ENCODE data around the gene CBX2. TPM values are rescaled to one million over a fixed set of nuclear protein-coding genes. Genes with fewer than 3 reads are reported as not detected.
A peak's percentile ranks its signal among the peaks of the same experiment; 100 is the strongest.

Gene CBX2
- total RNA-seq, 1 donor from 2014 or later = 2.9 TPM

- DNase-seq (no peak), ATAC-seq (peak; percentile 40)
- intact Hi-C loops (cut with micrococcal nuclease) = no loop called here
These were observed 54.5 kb downstream of the CBX2 start for GRCh38 chr17:79832218-79833109.

GRCh38 chr17:79833110-79833450, 55.1 kb downstream of the CBX2 start:
- no peak for ATAC-seq
- DNase-seq = no peak
- intact Hi-C loops (cut with micrococcal nuclease) = no loop called here

- DNase-seq (no peak), ATAC-seq (no peak)
- intact Hi-C loops (cut with micrococcal nuclease) = no loop called here
These were observed 56.0 kb downstream of the CBX2 start for GRCh38 chr17:79833744-79834564.

GRCh38 chr17:79834565-79835469, 56.9 kb downstream of the CBX2 start:
- intact Hi-C loops (cut with micrococcal nuclease) = no loop called here
- ATAC-seq (no peak), DNase-seq (no peak)

GRCh38 chr17:79835470-79835899, 57.5 kb downstream of the CBX2 start:
- ATAC-seq (no peak), DNase-seq (no peak)
- intact Hi-C loops (cut with micrococcal nuclease) = no loop called here

- ATAC-seq (no peak), DNase-seq (no peak)
- intact Hi-C loops (cut with micrococcal nuclease) = no loop called here
These were observed 58.1 kb downstream of the CBX2 start for GRCh38 chr17:79835953-79836509.

- ATAC-seq (no peak), DNase-seq (no peak)
- intact Hi-C loops (cut with micrococcal nuclease) = no loop called here
These were observed 58.6 kb downstream of the CBX2 start for GRCh38 chr17:79836510-79836971.

- ATAC-seq (peak; percentile 51), DNase-seq (peak; percentile 87)
- intact Hi-C loops (cut with micrococcal nuclease) = no loop called here
These were observed 59.3 kb downstream of the CBX2 start for GRCh38 chr17:79836972-79837887.

Other genes starting within 250 kb of the CBX2 start
- gene RBFOX3, start 167.1 kb upstream of the CBX2 start, total RNA-seq = not detected
- gene ENPP7, start 47.2 kb upstream of the CBX2 start, total RNA-seq = not detected
- gene CBX8, start 18.9 kb downstream of the CBX2 start, total RNA-seq = 8.2 TPM
- gene CBX4, start 61.3 kb downstream of the CBX2 start, total RNA-seq = 27.4 TPM

Measured in left ventricle myocardium superior (tissue), 1 donor.